ENCODE results near the gene FAM186B. TPM values are rescaled to one million over a fixed set of nuclear protein-coding genes. Genes with fewer than 3 reads are reported as not detected.

FAM186B gene
- total RNA-seq, 4 donors from 2014 or later, result 0.42 to 0.98 (median 0.44) TPM; not detected in 1

- Histone ChIP-seq H3K9me3 (peaks cover 0 to 15% (median 0%) of the 10 kb centered on the region in 4 donors), H3K27ac (no peak overlapping the region), H3K4me3 (no peak overlapping the region), H3K27me3 (no peaks in the 10 kb centered on the region), H3K4me1 (no peaks in the 10 kb centered on the region), H3K36me3 (no peaks in the 10 kb centered on the region)
- TF ChIP-seq CTCF (IDR thresholded peaks at IDR 0.05) (no peak), POLR2A (IDR thresholded peaks at IDR 0.05) (no peak), EP300 (IDR thresholded peaks at IDR 0.05) (no peak)
- WGBS, 2 donors, result 58 to 88% methylated on average over 1 of the region's 1 CpG
- no peak for DNase-seq (ENCODE audit: low spot score in 2 of 2)
These were observed 4.4 kb upstream of the FAM186B start for GRCh38 chr12:49609875-49610154.

- Histone ChIP-seq H3K27me3 (no peaks in the 10 kb centered on the region), H3K27ac (no peak overlapping the region), H3K9me3 (peaks cover 0 to 15% (median 0%) of the 10 kb centered on the region in 4 donors), H3K36me3 (no peaks in the 10 kb centered on the region), H3K4me1 (no peaks in the 10 kb centered on the region), H3K4me3 (no peak overlapping the region)
- TF ChIP-seq EP300 (IDR thresholded peaks at IDR 0.05) (no peak), CTCF (IDR thresholded peaks at IDR 0.05) (no peak), POLR2A (IDR thresholded peaks at IDR 0.05) (no peak)
- DNase-seq (ENCODE audit: low spot score in 2 of 2), result no peak
- WGBS, 2 donors, result 90 to 100% methylated on average over 2 of the region's 2 CpGs
These were observed 3.8 kb upstream of the FAM186B start for GRCh38 chr12:49609059-49609874.

DNA sequence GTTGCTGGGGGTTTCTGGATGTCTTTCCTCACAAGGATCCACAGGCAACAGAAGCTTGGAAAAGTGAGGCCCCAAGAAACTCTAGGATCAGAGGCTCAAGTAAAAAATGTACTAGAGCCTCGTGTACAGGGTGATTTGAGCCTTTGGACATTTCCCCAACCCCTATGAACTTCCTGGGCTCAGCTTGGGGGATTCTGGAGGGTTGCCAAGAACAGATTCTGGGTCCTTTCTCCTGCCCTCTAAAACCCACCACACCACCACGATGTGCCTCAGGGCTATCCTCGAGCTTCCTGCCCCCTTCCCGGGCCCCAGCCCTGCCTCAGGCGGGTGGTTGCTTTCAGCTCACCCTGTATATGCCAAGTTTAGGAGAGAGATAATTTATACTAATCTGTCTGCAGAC is 583 bp downstream of the FAM186B start:
- WGBS, 2 donors, result 40 to 49% methylated on average over 5 of the region's 5 CpGs

DNA sequence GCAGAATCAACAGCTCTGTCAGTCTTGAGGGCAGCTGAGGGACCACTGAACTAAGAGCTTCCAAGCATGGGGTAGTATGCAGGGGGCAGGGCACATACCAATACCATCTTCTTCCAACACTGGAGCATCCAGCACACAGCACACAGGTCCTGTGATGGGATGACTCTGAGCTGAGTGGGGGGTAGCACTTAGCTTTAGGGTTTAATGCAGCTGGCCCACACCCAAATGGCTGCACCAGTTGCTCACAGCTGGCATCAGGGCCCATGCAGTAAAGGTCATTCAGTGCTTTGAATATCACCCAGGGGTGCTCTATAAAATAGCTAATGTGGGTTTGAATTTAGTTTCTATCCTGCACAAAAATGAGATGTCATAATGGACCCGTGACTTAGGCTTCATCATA is 1.7 kb downstream of the FAM186B start:
- Histone ChIP-seq H3K4me1 (no peaks in the 10 kb centered on the region), H3K27me3 (no peaks in the 10 kb centered on the region), H3K36me3 (peaks cover 0 to 20% (median 0%) of the 10 kb centered on the region in 3 donors), H3K4me3 (no peak overlapping the region), H3K9me3 (no peaks in the 10 kb centered on the region), H3K27ac (no peak overlapping the region)
- no peak for DNase-seq (ENCODE audit: low spot score in 2 of 2)
- 75 to 82% methylated on average over 1 of the region's 1 CpG for WGBS, 2 donors
- no peak for TF ChIP-seq EP300 (IDR thresholded peaks at IDR 0.05)
- TF ChIP-seq POLR2A (IDR thresholded peaks at IDR 0.05), result no peak
- no peak for TF ChIP-seq CTCF (IDR thresholded peaks at IDR 0.05)

More for the DNA sequence above, 583 bp downstream of the FAM186B start:
- DNase-seq (ENCODE audit: low spot score in 2 of 2), result no peak
- peaks cover 0 to 12% (median 0%) of the 10 kb centered on the region in 3 donors for H3K36me3 ChIP-seq
- no peaks in the 10 kb centered on the region for H3K27me3 ChIP-seq
- H3K4me1 ChIP-seq, result no peaks in the 10 kb centered on the region
- no peaks in the 10 kb centered on the region for H3K9me3 ChIP-seq
- H3K27ac ChIP-seq, result no peak overlapping the region
- no peak overlapping the region for H3K4me3 ChIP-seq
- TF ChIP-seq POLR2A (IDR thresholded peaks at IDR 0.05), result no peak
- no peak for TF ChIP-seq EP300 (IDR thresholded peaks at IDR 0.05)
- TF ChIP-seq CTCF (IDR thresholded peaks at IDR 0.05), result no peak

GRCh38 chr12:49599961-49600360 is 5.5 kb downstream of the FAM186B start:
- no peak for DNase-seq (ENCODE audit: low spot score in 2 of 2)
- peaks cover 0 to 30% (median 0%) of the 10 kb centered on the region in 3 donors for H3K36me3 ChIP-seq
- H3K27me3 ChIP-seq, result no peaks in the 10 kb centered on the region
- H3K9me3 ChIP-seq, result no peaks in the 10 kb centered on the region
- WGBS, 2 donors, result 94 to 95% methylated on average over 8 of the region's 8 CpGs
- TF ChIP-seq EP300 (IDR thresholded peaks at IDR 0.05), result no peak
- no peak for TF ChIP-seq CTCF (IDR thresholded peaks at IDR 0.05)
- no peak for TF ChIP-seq POLR2A (IDR thresholded peaks at IDR 0.05)
- H3K4me1 ChIP-seq, result no peaks in the 10 kb centered on the region
- H3K27ac ChIP-seq, result no peak overlapping the region
- H3K4me3 ChIP-seq, result no peak overlapping the region
